ENCODE data around the gene MRPL17. TPM values are rescaled to one million over a fixed set of nuclear protein-coding genes. Genes with fewer than 3 reads are reported as not detected.

The MRPL17 gene
- total RNA-seq, 1 experiment from 2014 or later = 75.0 TPM

DNA sequence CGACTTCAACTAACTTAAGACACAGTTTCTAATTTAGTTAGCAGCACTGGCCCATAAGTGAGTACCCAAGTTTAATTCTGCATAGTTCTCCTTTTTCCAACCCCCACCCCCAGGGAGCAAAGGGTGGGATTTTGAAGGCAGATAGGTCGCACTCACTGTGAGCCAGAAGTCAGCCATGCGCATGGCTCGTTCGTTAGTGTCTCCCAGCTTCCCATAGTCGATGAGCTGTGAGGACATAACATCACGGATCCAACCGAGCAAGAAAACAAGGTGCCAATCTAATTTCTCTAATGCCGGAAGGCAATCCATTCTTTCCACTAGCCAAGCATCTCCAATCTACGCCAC, 577 bp downstream of the MRPL17 start:
- POLR2A ChIA-PET = interaction anchor here (1.0 to 1.3 kb wide), 4 partner anchors 10 to 78 kb away, joined by 3 to 7 read pairs (median 4); partner anchors contain the start of gene ILK
- CTCF ChIA-PET = interaction anchor here (1.1 to 2.6 kb wide), 7 partner anchors 9 to 304 kb away, joined by 7 to 27 read pairs (median 16); partner anchors contain the start of gene TAF10
- RAD21 ChIA-PET (ENCODE audit: low non-redundant PET in 1 of 2, low total read pairs in 2 of 2, uncharacterized antibody in 2 of 2, unreplicated experiment in 2 of 2) = interaction anchor here (1.1 to 1.3 kb wide), 2 partner anchors 151 to 201 kb away, joined by 3 to 6 read pairs; partner anchors contain the start of genes ARFIP2 (in 1 of the 2) and TIMM10B (in 1 of the 2)
- H3K36me3 ChIP-seq (ENCODE audit: control insufficient read depth in 1 of 2, insufficient read depth in 2 of 2, low read length in 2 of 2) = peaks cover 13 to 14% of the 10 kb centered on the region in 2 experiments
- BruUV-seq (replicated peaks) = TSS peak; percentile 74
- H3K4me2 ChIP-seq (ENCODE audit: low read length) = peak overlapping the region; percentile 94
- no peaks in the 10 kb centered on the region for H3K9me3 ChIP-seq (ENCODE audit: control insufficient read depth in 1 of 2, insufficient read depth in 1 of 2, low read depth in 1 of 2, low read length in 2 of 2)
- TF ChIP-seq TCF7L2 (IDR thresholded peaks at IDR 0.05; ENCODE audit: borderline replicate concordance, extremely low read depth, insufficient read depth, insufficient read length) = no peak
- TF ChIP-seq YY1 (IDR thresholded peaks at IDR 0.05; ENCODE audit: extremely low read depth, insufficient replicate concordance, low read depth, low read length) = no peak
- TF ChIP-seq EGR1 (IDR thresholded peaks at IDR 0.05; ENCODE audit: low read depth) = no peak
- TF ChIP-seq CBX3 (IDR thresholded peaks at IDR 0.05; ENCODE audit: low read depth) = no peak
- no peak for TF ChIP-seq POLR2A (IDR thresholded peaks at IDR 0.05; ENCODE audit: borderline replicate concordance, extremely low read depth, insufficient read depth, insufficient read length)
- no peak for TF ChIP-seq SIN3A (IDR thresholded peaks at IDR 0.05; ENCODE audit: low read depth)
- TF ChIP-seq, protein P1, sequence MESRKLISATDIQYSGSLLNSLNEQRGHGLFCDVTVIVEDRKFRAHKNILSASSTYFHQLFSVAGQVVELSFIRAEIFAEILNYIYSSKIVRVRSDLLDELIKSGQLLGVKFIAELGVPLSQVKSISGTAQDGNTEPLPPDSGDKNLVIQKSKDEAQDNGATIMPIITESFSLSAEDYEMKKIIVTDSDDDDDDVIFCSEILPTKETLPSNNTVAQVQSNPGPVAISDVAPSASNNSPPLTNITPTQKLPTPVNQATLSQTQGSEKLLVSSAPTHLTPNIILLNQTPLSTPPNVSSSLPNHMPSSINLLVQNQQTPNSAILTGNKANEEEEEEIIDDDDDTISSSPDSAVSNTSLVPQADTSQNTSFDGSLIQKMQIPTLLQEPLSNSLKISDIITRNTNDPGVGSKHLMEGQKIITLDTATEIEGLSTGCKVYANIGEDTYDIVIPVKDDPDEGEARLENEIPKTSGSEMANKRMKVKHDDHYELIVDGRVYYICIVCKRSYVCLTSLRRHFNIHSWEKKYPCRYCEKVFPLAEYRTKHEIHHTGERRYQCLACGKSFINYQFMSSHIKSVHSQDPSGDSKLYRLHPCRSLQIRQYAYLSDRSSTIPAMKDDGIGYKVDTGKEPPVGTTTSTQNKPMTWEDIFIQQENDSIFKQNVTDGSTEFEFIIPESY (IDR thresholded peaks at IDR 0.05; ENCODE audit: extremely low read depth, insufficient replicate concordance, low read length) = no peak
- TF ChIP-seq, protein P2, sequence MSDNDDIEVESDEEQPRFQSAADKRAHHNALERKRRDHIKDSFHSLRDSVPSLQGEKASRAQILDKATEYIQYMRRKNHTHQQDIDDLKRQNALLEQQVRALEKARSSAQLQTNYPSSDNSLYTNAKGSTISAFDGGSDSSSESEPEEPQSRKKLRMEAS (IDR thresholded peaks at IDR 0.05) = no peak
- TF ChIP-seq EZH2 (IDR thresholded peaks at IDR 0.05) = no peak
- TF ChIP-seq FOSL1 (IDR thresholded peaks at IDR 0.05; ENCODE audit: low read depth) = no peak
- no peak for TF ChIP-seq RAD21 (IDR thresholded peaks at IDR 0.05; ENCODE audit: low read depth)
- no peak for TF ChIP-seq POLR2AphosphoS5 (IDR thresholded peaks at IDR 0.05; ENCODE audit: low read depth, low read length)
- no peak for TF ChIP-seq JUND (IDR thresholded peaks at IDR 0.05)
- TF ChIP-seq SP1 (IDR thresholded peaks at IDR 0.05; ENCODE audit: low read depth) = no peak
- TF ChIP-seq ZNF274 (IDR thresholded peaks at IDR 0.05; ENCODE audit: low read depth, low read length) = no peak
- TF ChIP-seq EZH2phosphoT487 (IDR thresholded peaks at IDR 0.05; ENCODE audit: borderline replicate concordance) = no peak
- intact Hi-C loops (cut with micrococcal nuclease) = loop anchor here (2.0 kb wide), 1 partner anchor 78 kb away; no protein-coding TSS in a partner anchor
- no peak for DNase-seq (ENCODE audit: low read depth, low spot score)
- no peaks in the 10 kb centered on the region for H4K20me1 ChIP-seq (ENCODE audit: insufficient read depth)
- H3K4me3 ChIP-seq (replicated peaks in 1 of 2; ENCODE audit: low read depth in 1 of 2, low read length in 2 of 2) = peak overlapping the region; percentile 71 to 92
- H3K4me1 ChIP-seq (ENCODE audit: control insufficient read depth in 1 of 2, insufficient read depth in 2 of 2, low read length in 2 of 2) = peaks cover 7 to 15% of the 10 kb centered on the region in 2 experiments; a peak in 3 of 4 replicates
- H3K27me3 ChIP-seq (ENCODE audit: insufficient read depth, low read length) = no peaks in the 10 kb centered on the region
- peaks cover 26% of the 10 kb centered on the region for H3K79me2 ChIP-seq (ENCODE audit: insufficient read depth, low read length)
- no peak for ATAC-seq
- peak overlapping the region; percentile 98 for H3K9ac ChIP-seq (ENCODE audit: low read length)
- H3K27ac ChIP-seq (ENCODE audit: low read depth, low read length) = peak overlapping the region; percentile 66
- no peaks in the 10 kb centered on the region for H3K9me2 ChIP-seq (ENCODE audit: insufficient read depth)
- H2AFZ ChIP-seq (ENCODE audit: low read depth, low read length, poor library complexity, severe bottlenecking) = no peak overlapping the region
